Keratinocyte (primary cell): ENCODE measurements around the gene RNH1. TPM values are rescaled to one million over a fixed set of nuclear protein-coding genes. Genes with fewer than 3 reads are reported as not detected.

ENCODE experiments used
- DNase-seq: peaks from one replicate; pipeline ENCODE4 v3.0.0-alpha.2; 2011; ENCODE audit warnings: low read depth, missing footprints, low spot score
- FAIRE-seq: peaks from 2 replicates; lab custom pipeline; 2011; peaks lifted over from hg19 to GRCh38; lab: Jason Lieb, UNC
- H2AFZ ChIP-seq: 2 replicates; pipeline ENCODE4 v1.6.0; 2012; ENCODE audit warnings: low read length, control low read depth, inconsistent platforms; ENCODE audit not compliant: control insufficient read depth
- H3K27ac ChIP-seq: 2 replicates; pipeline ENCODE4 v1.5.1; 2011; ENCODE audit warnings: low read length; ENCODE audit not compliant: control insufficient read depth, insufficient read depth
- H3K27me3 ChIP-seq: 3 replicates; pipeline ENCODE4 v1.6.0; 2011; ENCODE audit warnings: low read length; ENCODE audit not compliant: control insufficient read depth, insufficient read depth; ENCODE audit errors: extremely low read depth
- H3K36me3 ChIP-seq, 2 experiments: 2 replicates in 1 of 2; 3 replicates in 1 of 2; pipeline ENCODE4 v1.5.1; 2011; ENCODE audit warnings: low read length in 2 of 2, mild to moderate bottlenecking in 1 of 2; ENCODE audit not compliant: control insufficient read depth in 2 of 2, insufficient read depth in 2 of 2; ENCODE audit errors: extremely low read depth in 1 of 2
- H3K4me1 ChIP-seq: 3 replicates; pipeline ENCODE4 v1.5.1; 2011; ENCODE audit warnings: low read length; ENCODE audit not compliant: control insufficient read depth, insufficient read depth; ENCODE audit errors: extremely low read depth
- H3K4me2 ChIP-seq: 3 replicates; pipeline ENCODE4 v1.6.0; 2011; ENCODE audit warnings: low read depth, low read length; ENCODE audit not compliant: control insufficient read depth, insufficient read depth; ENCODE audit errors: extremely low read depth
- H3K4me3 ChIP-seq, 3 experiments: fragments of 200-600 bp in 1 of 3; sonication (generic) in 1 of 3; 2 replicates in 2 of 3; 3 replicates in 1 of 3; pipeline ENCODE4 v1.5.1; 2011 to 2016; ENCODE audit warnings: low read length in 3 of 3, mild to moderate bottlenecking in 3 of 3, control low read depth in 2 of 3, inconsistent platforms in 1 of 3, low read depth in 1 of 3, mixed read lengths in 1 of 3, mixed run types in 1 of 3, moderate library complexity in 1 of 3; ENCODE audit not compliant: control insufficient read depth in 2 of 3, insufficient read depth in 2 of 3; ENCODE audit errors: extremely low read depth in 1 of 3
- H3K79me2 ChIP-seq: 2 replicates; pipeline ENCODE4 v1.6.0; 2012; ENCODE audit warnings: low read length; ENCODE audit not compliant: control insufficient read depth, insufficient read depth
- H3K9ac ChIP-seq: 3 replicates; pipeline ENCODE4 v1.6.0; 2011; ENCODE audit warnings: low read length; ENCODE audit not compliant: control insufficient read depth, insufficient read depth; ENCODE audit errors: extremely low read depth
- H3K9me1 ChIP-seq: 3 replicates; pipeline ENCODE4 v1.6.0; 2011; ENCODE audit warnings: low read length; ENCODE audit not compliant: control insufficient read depth, insufficient read depth; ENCODE audit errors: extremely low read depth
- H3K9me3 ChIP-seq: 2 replicates; pipeline ENCODE4 v1.5.1; 2012; ENCODE audit warnings: low read depth, low read length; ENCODE audit not compliant: control insufficient read depth
- H4K20me1 ChIP-seq: 3 replicates; pipeline ENCODE4 v1.6.0; 2011; ENCODE audit warnings: low read length; ENCODE audit not compliant: control insufficient read depth, insufficient read depth; ENCODE audit errors: extremely low read depth
- CTCF ChIP-seq, 3 experiments: IDR thresholded peaks in 1 of 3; conservative IDR thresholded peaks in 1 of 3; optimal IDR thresholded peaks in 1 of 3; 2 replicates in 2 of 3; 3 replicates in 1 of 3; pipeline versions ENCODE3 to v1.5.1; 2011; ENCODE audit warnings: low read length in 3 of 3, mild to moderate bottlenecking in 3 of 3, moderate library complexity in 2 of 3, control low read depth in 1 of 3, inconsistent platforms in 1 of 3; ENCODE audit not compliant: insufficient read depth in 2 of 3; ENCODE audit errors: extremely low read depth in 1 of 3
- EZH2 ChIP-seq: IDR thresholded peaks from one replicate; pipeline ENCODE4 v1.6.1; 2012; ENCODE audit warnings: inconsistent platforms, mild to moderate bottlenecking, low read length, moderate library complexity
- dilution Hi-C: fragments of 300-500 bp; cut with MboI; formaldehyde crosslinking; loops from one replicate; pipeline ENCODE4 v1.7.0; 2020; ENCODE audit warnings: low sequenced_read_pairs; ENCODE audit not compliant: extremely low pct_ligation_motif_present
- polyA plus RNA-seq, 5 experiments: library from polyadenylated mRNA; depleted of rRNA in 3 of 5; stranded (reverse) in 3 of 5; stranded (forward) in 1 of 5; unstranded in 1 of 5; fragments of >200 nt; gene quantifications; 1 replicate in 1 of 5; 2 replicates in 3 of 5; 3 replicates in 1 of 5; pipeline versions ENCODE4 v1.2.1 to v1.2.3, GENCODE V29; 2011 to 2012; ENCODE audit warnings: missing spikeins in 2 of 5, low read depth in 1 of 5, low replicate concordance in 1 of 5

RNH1 gene
- polyA plus RNA-seq, 1 donor (not counting 4 experiments of a cell fraction or from before 2014, with no cell fraction given): 92.0 TPM

GRCh38 chr11:465896-466530 lies 41.0 kb downstream of the RNH1 start:
- no peaks in the 10 kb centered on the region for H4K20me1 ChIP-seq
- no peak for FAIRE-seq
- dilution Hi-C loops: no loop called here

GRCh38 chr11:464316-464715 lies 42.7 kb downstream of the RNH1 start:
- H3K27me3 ChIP-seq: no peaks in the 10 kb centered on the region
- no peaks in the 10 kb centered on the region for H3K9me3 ChIP-seq
- no peak overlapping the region for H3K4me2 ChIP-seq
- H3K79me2 ChIP-seq: peaks cover 22% of the 10 kb centered on the region
- FAIRE-seq: no peak
- H3K9me1 ChIP-seq: no peaks in the 10 kb centered on the region
- dilution Hi-C loops: no loop called here
- DNase-seq: no peak
- H3K27ac ChIP-seq: no peak overlapping the region
- peaks cover 28% of the 10 kb centered on the region for H3K4me1 ChIP-seq
- no peak overlapping the region for H3K4me3 ChIP-seq
- no peak overlapping the region for H3K9ac ChIP-seq
- no peak overlapping the region for H2AFZ ChIP-seq
- TF ChIP-seq CTCF (optimal IDR thresholded peaks at IDR 0.05 in 1 of 3, IDR thresholded peaks at IDR 0.05 in 1 of 3, conservative IDR thresholded peaks at IDR 0.05 in 1 of 3; ENCODE audit: extremely low read depth in 1 of 3, insufficient read depth in 2 of 3, low read length in 3 of 3) (no peak), EZH2 (no peak)
- peaks cover 4 to 9% of the 10 kb centered on the region in 2 experiments for H3K36me3 ChIP-seq
- H4K20me1 ChIP-seq: no peaks in the 10 kb centered on the region

More at GRCh38 chr11:465896-466530, 41.0 kb downstream of the RNH1 start:
- H3K79me2 ChIP-seq: peaks cover 19% of the 10 kb centered on the region
- peaks cover 0 to 2% of the 10 kb centered on the region in 2 experiments for H3K36me3 ChIP-seq
- H3K4me2 ChIP-seq: no peak overlapping the region
- H3K9me3 ChIP-seq: no peaks in the 10 kb centered on the region
- no peak overlapping the region for H2AFZ ChIP-seq
- no peaks in the 10 kb centered on the region for H3K9me1 ChIP-seq
- no peak for TF ChIP-seq CTCF (optimal IDR thresholded peaks at IDR 0.05 in 1 of 3, IDR thresholded peaks at IDR 0.05 in 1 of 3, conservative IDR thresholded peaks at IDR 0.05 in 1 of 3; ENCODE audit: extremely low read depth in 1 of 3, insufficient read depth in 2 of 3, low read length in 3 of 3)
- TF ChIP-seq EZH2: no peak
- H3K4me3 ChIP-seq: no peak overlapping the region
- no peak for DNase-seq
- H3K9ac ChIP-seq: no peak overlapping the region
- H3K27ac ChIP-seq: no peak overlapping the region
- H3K4me1 ChIP-seq: peaks cover 12% of the 10 kb centered on the region
- H3K27me3 ChIP-seq: no peaks in the 10 kb centered on the region
